ENCODE data around the gene SRM.
"Not testable (repeated sequence)": the region's sequence is repeated elsewhere in the genome, so short reads cannot be mapped to it uniquely, and the experiment has no call there.

Gene SRM

DNA sequence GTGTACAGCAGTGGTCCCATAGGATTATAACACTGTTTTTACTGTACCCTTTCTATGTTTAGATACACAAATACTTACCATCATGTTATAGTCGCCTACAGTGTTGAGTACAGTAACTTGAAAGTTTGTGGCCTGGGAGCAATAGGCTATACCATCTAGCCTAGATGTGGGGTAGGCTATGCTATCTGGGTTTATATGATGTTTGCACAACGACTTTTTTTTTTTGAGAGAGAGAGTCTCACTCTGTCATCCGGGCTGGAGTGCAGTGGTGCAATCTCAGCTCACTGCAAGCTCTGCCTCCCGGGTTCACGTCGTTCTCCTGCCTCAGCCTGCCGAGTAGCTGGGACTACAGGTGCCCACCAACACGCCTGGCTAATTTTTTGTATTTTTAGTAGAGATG, 40.5 kb downstream of the SRM start:
- not testable (repeated sequence) for DNase-seq (ENCODE audit: low spot score)

DNA sequence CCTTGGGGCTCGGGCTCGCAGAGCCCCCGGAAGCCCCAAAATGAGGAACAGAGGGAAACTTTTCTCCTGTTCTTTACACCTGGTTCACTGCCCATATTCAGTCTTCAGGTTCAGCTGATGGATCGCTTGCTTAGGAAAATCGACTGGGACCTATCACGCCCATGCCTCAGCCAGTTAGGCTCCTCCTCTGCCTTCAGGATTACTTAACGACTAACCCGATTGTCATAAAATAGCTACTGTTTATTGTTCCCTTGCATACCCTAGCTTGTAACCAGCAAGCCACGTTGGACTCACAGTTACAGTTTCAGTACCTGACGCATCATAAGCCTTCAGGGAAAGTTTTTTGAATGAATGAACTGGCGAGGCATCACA, 46.7 kb downstream of the SRM start:
- no peak for DNase-seq (ENCODE audit: low spot score)

DNA sequence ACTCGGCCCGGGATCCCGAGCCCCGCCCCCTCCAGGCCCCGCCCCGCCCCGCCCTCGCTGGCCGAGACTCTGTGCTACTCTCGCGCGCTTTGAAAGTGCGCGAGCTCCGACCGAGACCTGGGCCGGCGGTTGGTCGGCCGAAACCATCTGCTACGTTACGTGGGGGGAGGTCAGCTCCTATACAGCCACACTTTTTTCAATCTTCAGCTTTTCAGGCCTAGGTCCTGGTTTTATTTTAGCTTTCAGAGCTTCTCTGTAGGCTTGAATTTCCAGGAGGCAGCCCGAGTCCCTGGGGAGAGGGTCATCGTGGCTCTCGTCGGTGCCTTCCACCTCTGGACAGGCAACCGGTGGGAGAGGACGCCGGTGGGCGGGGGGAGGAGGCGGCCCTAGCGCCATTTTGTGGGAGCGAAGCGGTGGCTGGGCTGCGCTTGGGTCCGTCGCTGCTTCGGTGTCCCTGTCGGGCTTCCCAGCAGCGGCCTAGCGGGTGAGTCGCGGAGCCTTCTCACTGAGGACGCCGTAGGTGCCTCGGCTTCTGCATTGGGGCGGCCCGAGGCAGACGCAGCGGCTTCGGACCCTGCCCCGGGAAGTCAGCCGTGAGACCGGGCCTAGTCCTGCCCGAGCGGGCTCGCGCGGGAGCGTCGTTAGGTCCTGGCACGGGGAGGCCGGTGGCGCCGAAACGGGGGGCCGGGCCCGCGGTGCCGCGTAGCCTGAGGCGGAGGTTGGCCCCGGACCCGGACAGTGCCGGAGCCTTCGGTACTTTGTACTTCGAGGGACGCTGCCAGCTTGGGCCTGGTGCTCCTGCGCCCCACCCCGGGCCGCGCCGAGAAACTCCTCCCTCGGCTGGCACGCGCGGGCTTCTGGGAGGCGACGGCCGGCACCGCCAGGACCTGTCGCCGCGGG, 47.3 kb downstream of the SRM start, which contains the start of gene TARDBP:
Gene TARDBP, plus strand, starts transcription at position 395 of the 900 bp plus-strand sequence. CDS start 1,074 bp downstream, outside the sequence.
- peak; percentile 97 for DNase-seq (ENCODE audit: low spot score)

Measured in germinal center (tissue), 1 donor.